Measurements from ENCODE around the gene PTRH2.
"Not testable (repeated sequence)": the region's sequence is repeated elsewhere in the genome, so short reads cannot be mapped to it uniquely, and the experiment has no call there.

The PTRH2 gene

GRCh38 chr17:59666235-59666634, 41.0 kb downstream of the PTRH2 start:
- DNase-seq = no peak

GRCh38 chr17:59656624-59657023, 50.6 kb downstream of the PTRH2 start:
- not testable (repeated sequence) for DNase-seq

GRCh38 chr17:59652119-59652518, 55.1 kb downstream of the PTRH2 start:
- no peak for DNase-seq

GRCh38 chr17:59651346-59651745, 55.9 kb downstream of the PTRH2 start:
- no peak for DNase-seq

GRCh38 chr17:59650642-59651041, 56.6 kb downstream of the PTRH2 start:
- DNase-seq = no peak

GRCh38 chr17:59649886-59650285, 57.3 kb downstream of the PTRH2 start:
- DNase-seq = no peak
